ENCODE data around the gene C2CD3. TPM values are rescaled to one million over a fixed set of nuclear protein-coding genes. Genes with fewer than 3 reads are reported as not detected.

Gene C2CD3
- total RNA-seq, 1 donor from 2014 or later = 10.5 TPM

- ATAC-seq (peak; percentile 31), DNase-seq (no peak)
- intact Hi-C loops (cut with micrococcal nuclease) = no loop called here
These were observed 139.8 kb downstream of the C2CD3 start for GRCh38 chr11:74030723-74031676.

- intact Hi-C loops (cut with micrococcal nuclease) = no loop called here
- DNase-seq (no peak), ATAC-seq (no peak)
These were observed 145.2 kb downstream of the C2CD3 start for GRCh38 chr11:74025467-74026166.

GRCh38 chr11:74024261-74025029 lies 146.4 kb downstream of the C2CD3 start:
- intact Hi-C loops (cut with micrococcal nuclease) = no loop called here
- ATAC-seq (peak; percentile 25), DNase-seq (peak; percentile 79)

- DNase-seq (no peak), ATAC-seq (no peak)
- intact Hi-C loops (cut with micrococcal nuclease) = no loop called here
These were observed 147.5 kb downstream of the C2CD3 start for GRCh38 chr11:74023276-74023675.

GRCh38 chr11:74022546-74022945 lies 148.3 kb downstream of the C2CD3 start:
- intact Hi-C loops (cut with micrococcal nuclease) = no loop called here
- ATAC-seq = no peak
- DNase-seq = no peak

GRCh38 chr11:74021998-74022397 lies 148.8 kb downstream of the C2CD3 start:
- ATAC-seq (no peak), DNase-seq (no peak)
- intact Hi-C loops (cut with micrococcal nuclease) = no loop called here

- no peak for ATAC-seq
- intact Hi-C loops (cut with micrococcal nuclease) = no loop called here
- DNase-seq = no peak
These were observed 150.3 kb downstream of the C2CD3 start for GRCh38 chr11:74020539-74020938.

- ATAC-seq (no peak), DNase-seq (no peak)
- intact Hi-C loops (cut with micrococcal nuclease) = no loop called here
These were observed 150.9 kb downstream of the C2CD3 start for GRCh38 chr11:74019860-74020259.

GRCh38 chr11:74019104-74019738 lies 151.6 kb downstream of the C2CD3 start:
- intact Hi-C loops (cut with micrococcal nuclease) = no loop called here
- DNase-seq = peak; percentile 52
- ATAC-seq = peak; percentile 39

- intact Hi-C loops (cut with micrococcal nuclease) = no loop called here
- ATAC-seq (peak; percentile 94), DNase-seq (peak; percentile 93)
These were observed 152.3 kb downstream of the C2CD3 start for GRCh38 chr11:74018331-74019005.

- ATAC-seq (no peak), DNase-seq (no peak)
- intact Hi-C loops (cut with micrococcal nuclease) = no loop called here
These were observed 153.2 kb downstream of the C2CD3 start for GRCh38 chr11:74017631-74018030.

GRCh38 chr11:74015919-74016684 lies 154.7 kb downstream of the C2CD3 start:
- intact Hi-C loops (cut with micrococcal nuclease) = no loop called here
- ATAC-seq = no peak
- no peak for DNase-seq

- DNase-seq (peak; percentile 40), ATAC-seq (no peak)
- intact Hi-C loops (cut with micrococcal nuclease) = no loop called here
These were observed 155.9 kb downstream of the C2CD3 start for GRCh38 chr11:74014880-74015279.

GRCh38 chr11:74013141-74013540 lies 157.7 kb downstream of the C2CD3 start:
- intact Hi-C loops (cut with micrococcal nuclease) = no loop called here
- no peak for ATAC-seq
- no peak for DNase-seq

GRCh38 chr11:74012074-74012809 lies 158.6 kb downstream of the C2CD3 start:
- DNase-seq (no peak), ATAC-seq (no peak)
- intact Hi-C loops (cut with micrococcal nuclease) = no loop called here

- intact Hi-C loops (cut with micrococcal nuclease) = no loop called here
- DNase-seq = no peak
- ATAC-seq = peak; percentile 9
These were observed 159.3 kb downstream of the C2CD3 start for GRCh38 chr11:74011360-74012073.

All from left ventricle myocardium superior (tissue), 1 donor.